Measurements from ENCODE around the gene KCTD20. TPM values are rescaled to one million over a fixed set of nuclear protein-coding genes. Genes with fewer than 3 reads are reported as not detected.

KCTD20 gene
- 18.4 and 26.0 TPM in 2 replicates for total RNA-seq

GRCh38 chr6:36442671-36443470 is at the start of gene KCTD20, which contains the start of gene PXT1:
Gene KCTD20 (plus strand): TSS chr6:36443000. CDS start chr6:36470098, 27,098 bp downstream.
Gene PXT1 (minus strand): TSS chr6:36442854. CDS start chr6:36426082, 16,772 bp downstream.

Other genes starting within 250 kb of the KCTD20 start
- 2.5 and 4.3 TPM in 2 replicates for gene BRPF3, start 246.3 kb upstream of the KCTD20 start, total RNA-seq
- gene PNPLA1, start 172.9 kb upstream of the KCTD20 start, total RNA-seq: 0.16 TPM in 1 of 2 replicates, not detected in the other
- not detected in 2 replicates for gene BNIP5, start 106.1 kb upstream of the KCTD20 start, total RNA-seq
- gene ETV7, start 55.3 kb upstream of the KCTD20 start, total RNA-seq: 0.11 and 0.47 TPM in 2 replicates
- 0.08 TPM in 1 of 2 replicates, not detected in the other for gene PXT1, start 146 bp upstream of the KCTD20 start, total RNA-seq
- gene STK38, start 104.5 kb downstream of the KCTD20 start, total RNA-seq: 12.8 and 12.9 TPM in 2 replicates
- 228 and 470 TPM in 2 replicates for gene SRSF3, start 151.4 kb downstream of the KCTD20 start, total RNA-seq
- 314 and 410 TPM in 2 replicates for gene CDKN1A, start 235.7 kb downstream of the KCTD20 start, total RNA-seq

Data from hair follicular keratinocyte (primary cell).